Chondrocyte (in vitro differentiated cells): ENCODE results near the gene ELOVL2. TPM values are rescaled to one million over a fixed set of nuclear protein-coding genes. Genes with fewer than 3 reads are reported as not detected.

Source experiments
- DNase-seq: peaks from one replicate; pipeline ENCODE4 v3.0.0; 2021; ENCODE audit warnings: mixed read lengths, low spot score
- H3K27ac Mint-ChIP-seq: one replicate; pipeline ENCODE4 v1.8.0; 2021; ENCODE audit warnings: mild to moderate bottlenecking, moderate library complexity, mixed read lengths; ENCODE audit not compliant: unreplicated experiment
- H3K27me3 Mint-ChIP-seq: 2 replicates; pipeline ENCODE4 v1.8.0; 2021; ENCODE audit warnings: low read depth, mixed read lengths
- H3K36me3 Mint-ChIP-seq: 2 replicates; pipeline ENCODE4 v1.8.0; 2021; ENCODE audit warnings: low read depth, mixed read lengths
- H3K4me1 Mint-ChIP-seq: 2 replicates; pipeline ENCODE4 v1.8.0; 2021; ENCODE audit warnings: low read depth, mild to moderate bottlenecking, mixed read lengths
- H3K4me3 Mint-ChIP-seq: one replicate; pipeline ENCODE4 v1.8.0; 2021; ENCODE audit warnings: mild to moderate bottlenecking, moderate library complexity, mixed read lengths; ENCODE audit not compliant: unreplicated experiment
- H3K9me3 Mint-ChIP-seq: 2 replicates; pipeline ENCODE4 v1.8.0; 2021; ENCODE audit warnings: low read depth, mixed read lengths
- total RNA-seq: library from RNA; stranded (reverse); gene quantifications from 3 replicates; pipeline ENCODE4 v1.2.1, GENCODE V29; 2021
- TF ChIP-seq, protein P1 (sequence below): fragments of 200-600 bp; sonication (generic); IDR thresholded peaks from 2 replicates; pipeline ENCODE4 v1.5.0; 2021; ENCODE audit warnings: antibody characterized with exemption, mild to moderate bottlenecking, moderate library complexity

ELOVL2 gene
- total RNA-seq, 1 donor from 2014 or later, result 18.2 TPM

DNA sequence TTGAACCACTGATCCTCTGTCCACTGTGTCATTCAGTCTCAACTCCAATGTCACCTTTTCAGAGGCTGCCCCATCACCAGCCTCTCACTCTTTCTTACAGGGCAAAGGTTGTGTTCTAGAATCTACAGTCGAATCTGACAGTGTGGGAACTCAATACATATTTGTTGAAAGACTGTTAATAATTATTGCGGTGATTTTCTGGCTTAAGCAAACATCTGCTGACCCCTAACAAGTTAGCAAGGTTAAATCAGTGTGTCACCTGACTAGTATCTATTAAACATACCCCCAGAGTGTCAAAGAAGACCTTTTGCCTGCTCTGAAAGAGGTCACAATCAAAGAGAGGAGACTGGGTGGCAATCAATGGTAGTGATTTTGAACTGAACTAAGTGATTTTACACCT is 41.9 kb downstream of the ELOVL2 start:
- TF ChIP-seq, protein P1, sequence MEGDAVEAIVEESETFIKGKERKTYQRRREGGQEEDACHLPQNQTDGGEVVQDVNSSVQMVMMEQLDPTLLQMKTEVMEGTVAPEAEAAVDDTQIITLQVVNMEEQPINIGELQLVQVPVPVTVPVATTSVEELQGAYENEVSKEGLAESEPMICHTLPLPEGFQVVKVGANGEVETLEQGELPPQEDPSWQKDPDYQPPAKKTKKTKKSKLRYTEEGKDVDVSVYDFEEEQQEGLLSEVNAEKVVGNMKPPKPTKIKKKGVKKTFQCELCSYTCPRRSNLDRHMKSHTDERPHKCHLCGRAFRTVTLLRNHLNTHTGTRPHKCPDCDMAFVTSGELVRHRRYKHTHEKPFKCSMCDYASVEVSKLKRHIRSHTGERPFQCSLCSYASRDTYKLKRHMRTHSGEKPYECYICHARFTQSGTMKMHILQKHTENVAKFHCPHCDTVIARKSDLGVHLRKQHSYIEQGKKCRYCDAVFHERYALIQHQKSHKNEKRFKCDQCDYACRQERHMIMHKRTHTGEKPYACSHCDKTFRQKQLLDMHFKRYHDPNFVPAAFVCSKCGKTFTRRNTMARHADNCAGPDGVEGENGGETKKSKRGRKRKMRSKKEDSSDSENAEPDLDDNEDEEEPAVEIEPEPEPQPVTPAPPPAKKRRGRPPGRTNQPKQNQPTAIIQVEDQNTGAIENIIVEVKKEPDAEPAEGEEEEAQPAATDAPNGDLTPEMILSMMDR, result no peak
- peaks cover 59% of the 10 kb centered on the region for H3K4me1 Mint-ChIP-seq

DNA sequence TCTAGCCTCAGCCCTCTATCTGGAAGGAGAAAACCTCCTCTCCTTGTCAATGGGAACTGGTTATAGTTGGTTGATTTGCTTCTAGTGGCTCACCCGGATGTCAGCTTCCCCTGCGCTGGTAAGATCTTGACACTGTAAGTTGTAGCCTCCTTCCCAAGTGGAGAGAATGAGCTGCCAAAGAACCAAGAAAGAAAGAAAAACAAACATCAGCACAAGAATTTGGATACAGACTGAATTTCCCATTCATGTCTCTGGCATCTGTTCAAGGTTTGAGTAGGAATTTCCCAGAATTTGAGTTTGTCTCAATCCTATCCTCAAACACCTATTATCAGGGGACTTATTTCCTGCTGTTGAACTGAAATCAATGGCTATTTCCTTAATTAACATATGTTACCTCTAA is 44.1 kb downstream of the ELOVL2 start:
- Mint-ChIP-seq H3K9me3 (no peaks in the 10 kb centered on the region), H3K27ac (peak overlapping the region; percentile 56), H3K36me3 (peaks cover 11% of the 10 kb centered on the region), H3K4me1 (peaks cover 38% of the 10 kb centered on the region), H3K4me3 (no peak overlapping the region), H3K27me3 (no peaks in the 10 kb centered on the region)
- DNase-seq, result no peak
- TF ChIP-seq, protein P1, result no peak

More for the DNA sequence above, 41.9 kb downstream of the ELOVL2 start:
- Mint-ChIP-seq H3K4me3 (no peak overlapping the region), H3K27me3 (no peaks in the 10 kb centered on the region), H3K27ac (no peak overlapping the region), H3K36me3 (peaks cover 9% of the 10 kb centered on the region), H3K9me3 (no peaks in the 10 kb centered on the region)
- no peak for DNase-seq

DNA sequence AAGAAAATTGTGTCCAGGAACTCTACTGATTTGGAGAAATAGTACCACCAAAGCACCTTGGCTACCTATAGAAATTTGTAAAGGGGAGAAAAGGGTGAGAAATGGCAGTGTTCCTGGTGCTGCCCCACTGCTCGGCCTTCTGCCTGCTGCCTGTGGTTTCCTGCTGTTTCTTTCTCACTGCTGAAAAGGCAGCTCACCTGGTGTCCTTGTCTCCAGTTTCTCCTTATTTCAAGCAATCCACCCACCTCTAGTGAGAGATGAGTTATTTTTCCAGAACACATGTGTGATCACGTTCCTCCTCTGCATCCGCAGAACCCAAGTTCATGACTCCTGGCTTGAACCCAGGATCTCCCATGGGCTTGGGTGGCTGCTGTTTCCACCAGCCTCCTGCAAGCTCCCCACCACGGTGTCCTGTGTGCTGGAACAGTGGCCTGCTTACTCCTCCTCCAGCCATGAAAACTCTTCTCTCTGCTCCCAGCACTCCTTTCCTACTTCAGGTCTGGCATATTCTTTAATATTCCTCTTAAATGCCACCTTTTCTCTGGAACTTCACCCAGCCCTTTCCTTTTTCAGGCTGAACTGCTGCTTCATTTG is 48.9 kb downstream of the ELOVL2 start:
- no peak for DNase-seq
- TF ChIP-seq, protein P1, result no peak
- H3K9me3 Mint-ChIP-seq, result no peaks in the 10 kb centered on the region
- H3K27ac Mint-ChIP-seq, result no peak overlapping the region
- H3K4me3 Mint-ChIP-seq, result no peak overlapping the region
- H3K36me3 Mint-ChIP-seq, result peaks cover 10% of the 10 kb centered on the region
- H3K27me3 Mint-ChIP-seq, result no peaks in the 10 kb centered on the region
- peaks cover 14% of the 10 kb centered on the region for H3K4me1 Mint-ChIP-seq

DNA sequence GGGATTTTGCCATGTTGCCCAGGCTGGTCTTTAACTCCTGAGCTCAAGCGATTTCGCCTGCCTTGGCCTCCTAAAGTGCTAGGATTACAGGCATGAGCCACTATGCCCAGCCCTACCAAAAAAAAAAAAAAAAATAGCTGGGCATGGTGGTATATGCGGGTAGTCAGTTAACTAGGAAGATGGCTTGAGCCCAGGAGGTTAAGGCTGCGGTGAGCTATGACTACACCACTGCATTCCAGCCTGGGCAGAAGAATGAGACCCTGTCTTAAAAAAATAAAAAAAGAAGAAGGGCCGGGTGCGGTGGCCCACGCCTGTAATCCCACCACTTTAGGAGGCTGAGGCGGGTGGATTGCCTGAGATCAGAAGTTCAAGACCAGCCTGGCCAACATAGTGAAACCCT is 50.2 kb downstream of the ELOVL2 start:
- no peak for DNase-seq
- Mint-ChIP-seq H3K36me3 (peaks cover 10% of the 10 kb centered on the region), H3K27ac (no peak overlapping the region), H3K4me1 (peaks cover 4% of the 10 kb centered on the region), H3K9me3 (no peaks in the 10 kb centered on the region), H3K4me3 (no peak overlapping the region), H3K27me3 (no peaks in the 10 kb centered on the region)
- TF ChIP-seq, protein P1, result no peak

DNA sequence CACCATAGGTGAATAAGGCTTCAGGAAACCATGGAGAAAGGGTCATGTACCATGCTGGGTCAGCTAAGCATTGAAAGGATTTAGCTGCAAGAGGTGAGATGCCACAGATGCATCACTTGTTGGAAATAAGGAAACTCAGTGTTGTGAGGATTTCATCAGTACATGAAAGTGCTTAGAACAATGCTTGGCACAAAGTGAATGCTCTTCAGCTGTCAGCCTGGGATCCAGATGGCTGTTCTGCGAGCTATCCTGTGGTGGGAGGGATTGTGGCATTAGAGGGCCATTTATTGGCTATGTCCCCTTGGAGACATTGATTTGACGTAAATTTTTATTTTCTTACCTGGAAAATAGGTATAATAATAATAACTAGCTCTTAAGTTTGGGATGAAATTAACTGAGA is 53.0 kb downstream of the ELOVL2 start:
- Mint-ChIP-seq H3K4me1 (peaks cover 4% of the 10 kb centered on the region), H3K27ac (no peak overlapping the region), H3K27me3 (no peaks in the 10 kb centered on the region), H3K4me3 (no peak overlapping the region), H3K36me3 (peaks cover 6% of the 10 kb centered on the region), H3K9me3 (peaks cover 2% of the 10 kb centered on the region)
- no peak for DNase-seq
- TF ChIP-seq, protein P1, result no peak
